HG02642 (cell line): ENCODE data around the gene ITPR2.

Experiments used
- ATAC-seq: cut with Tn5 transposase; IDR thresholded peaks from one replicate; pipeline ENCODE4 v1.9.1; 2021; ENCODE audit warnings: mild to moderate bottlenecking; ENCODE audit not compliant: unreplicated experiment, poor library complexity

Gene ITPR2

GRCh38 chr12:26825459-26826016 lies 7.5 kb downstream of the ITPR2 start:
- ATAC-seq = no peak

- no peak for ATAC-seq
These were observed 9.6 kb downstream of the ITPR2 start for GRCh38 chr12:26823390-26823789.

GRCh38 chr12:26822026-26822425 lies 11.0 kb downstream of the ITPR2 start:
- ATAC-seq = no peak

DNA sequence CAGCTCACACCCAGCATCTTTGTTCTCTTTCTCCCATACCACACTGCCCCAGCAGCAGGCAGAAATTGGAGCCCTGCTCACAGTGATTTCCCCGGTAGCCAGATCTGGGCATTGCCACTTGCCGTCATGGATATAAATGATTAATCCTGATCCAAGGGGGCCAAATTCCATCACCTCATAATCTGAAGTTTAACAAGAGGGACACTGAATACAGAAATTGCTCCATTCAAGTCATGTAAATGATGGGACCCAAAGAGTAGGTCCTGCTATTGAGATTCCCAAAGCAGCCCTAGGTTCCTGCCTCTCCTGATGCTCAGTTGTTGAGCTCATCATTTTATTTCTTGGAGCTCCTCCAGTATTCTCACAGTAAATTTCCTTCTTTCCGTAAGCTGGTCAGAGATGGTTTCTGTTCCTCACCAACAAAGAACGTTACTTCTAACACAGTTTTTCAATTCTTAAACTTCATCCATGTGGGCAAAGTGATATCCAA lies 11.7 kb downstream of the ITPR2 start:
- ATAC-seq = no peak

DNA sequence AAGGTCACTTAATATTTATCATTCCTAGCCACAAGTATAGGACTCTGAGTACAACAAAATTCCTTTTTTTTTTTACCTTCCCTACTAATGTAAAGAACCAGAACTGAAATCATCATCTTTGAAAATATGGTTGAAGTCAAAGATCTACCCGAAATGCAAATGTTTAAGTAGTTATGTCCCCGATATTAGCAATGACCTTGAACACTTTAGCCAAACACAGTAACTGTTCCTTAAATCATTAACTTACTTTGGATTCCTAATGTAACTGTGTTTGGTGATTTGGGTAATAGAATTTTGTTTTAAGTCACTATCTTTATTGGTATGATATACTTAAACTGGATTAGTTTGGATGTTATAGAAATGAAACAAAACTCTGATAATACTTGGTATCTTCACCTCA lies 14.4 kb downstream of the ITPR2 start:
- no peak for ATAC-seq

DNA sequence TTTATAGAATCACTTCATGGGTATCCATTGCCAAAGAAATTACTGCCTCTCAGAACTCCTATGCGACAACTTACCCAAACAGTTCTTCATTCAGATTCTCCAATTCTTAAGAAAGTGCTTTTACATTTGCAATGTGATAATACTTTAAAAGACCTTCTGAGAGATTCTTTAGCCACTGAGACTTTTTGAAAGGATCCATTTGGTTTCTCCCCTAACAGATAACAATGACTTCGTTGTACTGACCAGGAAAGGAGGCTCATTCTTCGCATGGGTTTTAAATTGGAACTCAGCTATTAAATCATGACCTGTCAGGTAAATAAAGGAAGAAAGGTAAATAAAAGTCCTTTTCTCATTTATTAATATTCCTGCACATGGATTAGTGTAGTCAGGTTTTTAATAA lies 14.8 kb downstream of the ITPR2 start:
- ATAC-seq = no peak

DNA sequence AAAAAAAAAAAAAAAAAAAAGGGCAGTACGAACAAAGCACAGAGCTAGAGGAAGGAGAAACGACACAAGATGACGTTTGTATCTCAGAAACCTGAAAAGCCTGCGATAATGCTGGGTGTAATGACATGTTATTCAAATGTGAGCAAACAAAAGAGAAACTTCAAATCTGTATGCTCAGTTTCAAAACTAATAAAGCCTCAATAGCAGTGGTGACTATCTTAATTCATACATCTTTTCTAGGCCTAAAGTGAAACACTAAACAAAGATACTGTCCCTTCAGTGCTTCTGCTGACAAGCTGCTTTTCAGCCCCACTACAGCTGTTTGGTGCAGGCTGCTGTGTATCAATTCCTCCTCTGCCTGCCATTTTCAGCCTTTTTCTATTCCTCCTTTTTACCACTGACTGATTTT lies 15.8 kb downstream of the ITPR2 start:
- peak; percentile 92 for ATAC-seq

DNA sequence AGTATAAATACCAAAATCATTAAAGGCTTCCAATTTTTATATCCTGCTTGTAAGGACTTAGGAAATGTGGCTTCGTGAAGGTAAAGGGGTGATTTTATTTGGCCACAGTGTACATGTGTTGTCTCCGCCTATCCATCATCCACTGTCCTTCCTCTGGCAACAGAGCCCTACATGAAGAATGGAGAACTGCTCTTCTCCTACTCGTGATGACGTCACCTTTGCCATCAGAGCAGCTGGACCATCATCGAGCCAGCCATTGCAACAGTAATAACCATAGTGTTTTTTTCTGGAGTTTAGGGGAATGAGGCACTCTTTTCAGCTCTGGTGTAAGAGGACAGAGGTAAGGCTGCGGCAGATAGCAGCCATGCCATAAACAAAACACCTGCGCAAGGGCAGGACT lies 19.2 kb downstream of the ITPR2 start:
- no peak for ATAC-seq

DNA sequence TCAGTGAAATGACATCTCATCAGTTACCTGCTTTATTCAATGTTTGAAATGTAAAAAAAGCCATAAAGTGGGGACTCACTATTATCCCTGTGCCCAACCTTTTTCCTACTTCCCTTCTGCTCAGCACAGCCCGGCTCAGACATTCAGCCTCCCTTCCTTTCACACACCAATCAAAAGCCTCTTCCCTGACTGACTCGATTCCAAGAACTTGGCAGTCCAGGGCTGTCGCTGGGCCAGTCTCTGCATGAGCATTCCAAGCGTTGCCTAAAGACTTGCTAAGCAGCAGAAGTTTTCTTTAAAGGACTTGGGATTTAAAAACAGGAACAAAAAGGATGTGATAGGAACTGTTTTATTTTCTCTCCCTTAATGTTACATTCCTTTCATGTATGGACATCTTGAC lies 22.7 kb downstream of the ITPR2 start:
- no peak for ATAC-seq

- no peak for ATAC-seq
These were observed 23.2 kb downstream of the ITPR2 start for GRCh38 chr12:26809611-26810285.

- ATAC-seq = no peak
These were observed 24.1 kb downstream of the ITPR2 start for GRCh38 chr12:26808766-26809476.

DNA sequence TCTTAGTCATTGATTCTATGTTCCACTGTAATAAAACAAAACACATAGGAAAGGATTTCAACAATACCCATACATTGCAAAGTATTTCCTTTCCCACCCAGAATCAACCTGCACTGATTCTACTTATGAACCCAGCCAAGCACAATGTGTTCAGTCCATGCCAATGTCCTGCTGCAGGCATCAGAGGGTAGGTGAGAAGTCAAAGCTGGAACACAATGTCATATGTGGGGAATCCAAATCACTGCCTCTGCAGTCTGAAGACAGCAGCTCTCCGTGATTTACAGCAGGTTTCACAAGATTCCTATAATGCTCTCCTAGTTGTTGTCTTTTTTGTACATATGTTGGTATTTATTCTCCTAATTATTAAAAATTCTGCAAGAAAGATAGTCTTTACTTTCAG lies 25.7 kb downstream of the ITPR2 start:
- ATAC-seq = no peak

- ATAC-seq = no peak
These were observed 26.4 kb downstream of the ITPR2 start for GRCh38 chr12:26806556-26806955.

DNA sequence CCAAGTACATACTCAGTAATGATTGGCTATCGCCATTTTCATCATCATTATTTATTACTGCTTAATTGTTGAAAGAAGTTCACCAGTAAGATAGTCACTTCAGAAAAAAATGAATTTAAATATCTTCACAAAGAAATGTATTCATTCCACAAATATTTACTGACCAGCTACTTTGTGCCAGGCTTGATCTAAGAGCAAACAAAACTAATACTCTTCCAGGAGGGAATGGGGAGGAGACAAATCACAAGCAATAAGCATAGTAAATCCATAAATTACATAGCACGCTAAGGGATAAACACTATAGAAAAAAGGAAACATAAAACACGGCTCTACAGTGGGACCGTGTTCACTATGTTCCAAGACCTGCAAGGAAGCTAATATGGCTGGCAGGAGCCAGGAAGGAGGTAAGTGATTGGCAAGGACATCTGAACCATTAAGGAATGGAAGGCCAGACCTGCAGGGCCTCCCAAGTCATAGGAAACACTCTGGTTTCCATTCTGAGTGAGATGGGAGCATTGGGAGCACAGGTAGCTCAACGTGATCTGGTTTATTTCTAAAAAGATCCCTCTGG lies 27.5 kb downstream of the ITPR2 start:
- ATAC-seq = no peak

DNA sequence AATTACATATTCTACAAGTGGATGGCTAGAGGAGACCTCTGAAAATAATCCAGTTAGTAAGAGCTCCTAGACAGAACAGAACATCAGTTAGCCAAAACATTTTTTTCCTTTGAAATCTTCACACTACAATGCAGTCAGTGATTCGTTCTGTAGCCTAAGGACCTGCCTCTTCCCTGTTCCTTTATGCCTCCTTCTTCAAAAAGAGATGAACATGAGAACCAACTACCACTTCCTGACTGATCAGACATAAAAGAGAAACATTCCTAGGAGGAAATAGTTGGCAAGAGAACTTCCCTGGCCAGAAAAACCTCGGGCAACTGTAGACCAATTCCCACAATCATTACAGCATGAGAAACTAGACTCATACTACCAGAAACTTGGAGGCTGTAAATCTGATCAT lies 29.4 kb downstream of the ITPR2 start:
- no peak for ATAC-seq

- no peak for ATAC-seq
These were observed 31.5 kb downstream of the ITPR2 start for GRCh38 chr12:26801486-26801885.

DNA sequence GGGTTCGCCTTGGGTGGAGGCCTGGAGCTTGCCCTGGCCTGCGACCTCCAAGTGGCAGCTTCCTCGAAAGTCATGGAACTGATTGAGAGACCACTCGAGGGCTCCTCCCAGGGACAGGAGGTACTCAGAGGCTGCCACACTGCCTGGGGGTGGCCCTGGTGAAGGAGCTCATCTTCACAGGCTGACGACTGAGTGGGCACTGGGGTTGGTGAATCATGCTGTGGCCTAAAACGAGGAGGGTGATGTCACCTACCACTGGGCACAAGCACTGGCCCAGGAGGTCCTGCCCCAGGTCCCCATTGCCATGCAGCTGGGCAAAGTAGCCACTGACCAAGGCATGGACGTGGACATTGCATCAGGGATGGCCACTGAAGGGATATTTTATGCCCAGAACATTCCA lies 32.1 kb downstream of the ITPR2 start:
- no peak for ATAC-seq

DNA sequence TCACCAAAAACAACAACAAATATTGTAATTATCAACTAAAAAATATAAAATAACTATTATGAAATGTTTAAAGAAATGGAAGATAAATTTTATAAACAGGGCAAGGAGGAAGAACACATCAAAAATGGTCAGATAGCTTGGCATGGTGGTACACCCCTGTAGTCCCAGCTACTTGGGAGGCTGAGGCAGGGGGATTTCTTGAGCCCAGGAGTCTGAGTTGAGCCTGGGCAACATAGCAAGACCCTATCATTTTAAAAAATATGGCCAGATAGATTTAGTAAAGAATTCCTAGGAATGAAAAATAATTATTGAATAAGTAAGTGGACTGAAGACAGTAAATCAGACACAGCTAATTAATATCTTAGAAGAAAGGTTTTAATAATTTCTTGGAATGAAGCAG lies 32.6 kb downstream of the ITPR2 start:
- ATAC-seq = no peak

- no peak for ATAC-seq
These were observed 33.3 kb downstream of the ITPR2 start for GRCh38 chr12:26799741-26800140.

DNA sequence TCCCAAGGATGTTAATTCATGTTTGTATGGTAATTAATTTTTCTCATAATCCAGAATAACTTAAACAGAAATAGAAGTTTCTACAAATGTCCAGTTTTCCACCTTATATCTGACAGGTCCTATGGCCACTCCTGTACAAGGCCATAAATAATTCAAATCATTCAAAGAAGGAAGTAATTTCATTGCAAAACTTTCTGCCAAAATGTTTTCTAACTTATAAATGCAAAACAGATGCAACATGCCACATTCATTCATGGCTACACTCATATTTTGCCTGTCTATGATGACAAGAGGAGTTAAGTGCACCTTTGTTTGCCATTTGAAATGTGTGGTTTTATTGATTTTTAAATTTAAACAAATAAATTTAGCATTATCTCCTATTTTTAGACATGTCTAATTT lies 34.4 kb downstream of the ITPR2 start:
- ATAC-seq = no peak

- ATAC-seq = peak; percentile 73
These were observed 35.0 kb downstream of the ITPR2 start for GRCh38 chr12:26798023-26798422.
